WI38 (cell line): ENCODE data around the gene WNK4.

Experiments
- H3K4me3 ChIP-seq: 2 replicates; pipeline ENCODE4 v1.5.1; 2011; ENCODE audit warnings: low read depth, mild to moderate bottlenecking, control low read depth, low read length
- TF ChIP-seq, protein P1 (sequence below): IDR thresholded peaks from 2 replicates; pipeline ENCODE4 v1.5.1; 2012; ENCODE audit warnings: low read depth, mild to moderate bottlenecking, control low read depth, low read length

The WNK4 gene

DNA sequence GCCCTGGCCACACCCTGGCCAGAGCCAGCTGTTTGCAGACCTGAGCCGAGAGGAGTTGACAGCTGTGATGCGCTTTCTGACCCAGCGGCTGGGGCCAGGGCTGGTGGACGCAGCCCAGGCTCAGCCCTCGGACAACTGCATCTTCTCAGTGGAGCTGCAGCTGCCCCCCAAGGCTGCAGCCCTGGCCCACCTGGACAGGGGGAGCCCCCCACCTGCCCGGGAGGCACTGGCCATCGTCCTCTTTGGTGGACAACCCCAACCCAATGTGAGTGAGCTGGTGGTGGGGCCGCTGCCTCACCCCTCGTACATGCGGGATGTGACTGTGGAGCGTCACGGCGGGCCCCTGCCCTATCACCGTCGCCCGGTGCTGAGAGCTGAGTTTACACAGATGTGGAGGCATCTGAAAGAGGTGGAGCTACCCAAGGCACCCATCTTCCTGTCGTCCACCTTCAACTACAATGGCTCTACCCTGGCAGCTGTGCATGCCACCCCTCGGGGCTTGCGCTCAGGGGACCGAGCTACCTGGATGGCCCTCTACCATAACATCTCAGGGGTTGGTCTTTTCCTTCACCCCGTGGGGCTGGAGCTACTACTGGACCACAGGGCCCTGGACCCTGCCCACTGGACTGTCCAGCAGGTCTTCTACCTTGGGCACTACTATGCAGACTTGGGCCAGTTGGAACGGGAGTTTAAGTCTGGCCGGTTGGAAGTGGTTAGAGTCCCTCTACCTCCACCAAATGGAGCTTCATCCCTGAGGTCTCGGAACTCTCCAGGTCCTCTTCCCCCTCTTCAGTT, 64.5 kb downstream of the WNK4 start:
- TF ChIP-seq, protein P1, sequence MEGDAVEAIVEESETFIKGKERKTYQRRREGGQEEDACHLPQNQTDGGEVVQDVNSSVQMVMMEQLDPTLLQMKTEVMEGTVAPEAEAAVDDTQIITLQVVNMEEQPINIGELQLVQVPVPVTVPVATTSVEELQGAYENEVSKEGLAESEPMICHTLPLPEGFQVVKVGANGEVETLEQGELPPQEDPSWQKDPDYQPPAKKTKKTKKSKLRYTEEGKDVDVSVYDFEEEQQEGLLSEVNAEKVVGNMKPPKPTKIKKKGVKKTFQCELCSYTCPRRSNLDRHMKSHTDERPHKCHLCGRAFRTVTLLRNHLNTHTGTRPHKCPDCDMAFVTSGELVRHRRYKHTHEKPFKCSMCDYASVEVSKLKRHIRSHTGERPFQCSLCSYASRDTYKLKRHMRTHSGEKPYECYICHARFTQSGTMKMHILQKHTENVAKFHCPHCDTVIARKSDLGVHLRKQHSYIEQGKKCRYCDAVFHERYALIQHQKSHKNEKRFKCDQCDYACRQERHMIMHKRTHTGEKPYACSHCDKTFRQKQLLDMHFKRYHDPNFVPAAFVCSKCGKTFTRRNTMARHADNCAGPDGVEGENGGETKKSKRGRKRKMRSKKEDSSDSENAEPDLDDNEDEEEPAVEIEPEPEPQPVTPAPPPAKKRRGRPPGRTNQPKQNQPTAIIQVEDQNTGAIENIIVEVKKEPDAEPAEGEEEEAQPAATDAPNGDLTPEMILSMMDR = no peak
- H3K4me3 ChIP-seq = no peak overlapping the region

DNA sequence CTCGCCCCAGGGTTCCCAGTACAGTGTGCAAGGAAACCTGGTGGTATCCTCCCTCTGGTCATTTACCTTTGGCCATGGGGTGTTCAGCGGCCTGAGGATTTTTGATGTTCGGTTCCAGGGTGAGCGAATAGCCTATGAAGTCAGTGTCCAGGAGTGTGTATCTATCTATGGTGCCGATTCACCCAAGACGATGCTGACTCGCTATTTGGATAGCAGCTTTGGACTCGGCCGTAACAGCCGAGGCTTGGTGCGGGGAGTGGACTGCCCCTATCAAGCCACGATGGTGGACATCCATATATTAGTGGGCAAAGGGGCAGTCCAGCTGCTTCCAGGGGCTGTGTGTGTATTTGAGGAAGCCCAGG, 65.1 kb downstream of the WNK4 start:
- H3K4me3 ChIP-seq = no peak overlapping the region
- TF ChIP-seq, protein P1 = no peak

DNA sequence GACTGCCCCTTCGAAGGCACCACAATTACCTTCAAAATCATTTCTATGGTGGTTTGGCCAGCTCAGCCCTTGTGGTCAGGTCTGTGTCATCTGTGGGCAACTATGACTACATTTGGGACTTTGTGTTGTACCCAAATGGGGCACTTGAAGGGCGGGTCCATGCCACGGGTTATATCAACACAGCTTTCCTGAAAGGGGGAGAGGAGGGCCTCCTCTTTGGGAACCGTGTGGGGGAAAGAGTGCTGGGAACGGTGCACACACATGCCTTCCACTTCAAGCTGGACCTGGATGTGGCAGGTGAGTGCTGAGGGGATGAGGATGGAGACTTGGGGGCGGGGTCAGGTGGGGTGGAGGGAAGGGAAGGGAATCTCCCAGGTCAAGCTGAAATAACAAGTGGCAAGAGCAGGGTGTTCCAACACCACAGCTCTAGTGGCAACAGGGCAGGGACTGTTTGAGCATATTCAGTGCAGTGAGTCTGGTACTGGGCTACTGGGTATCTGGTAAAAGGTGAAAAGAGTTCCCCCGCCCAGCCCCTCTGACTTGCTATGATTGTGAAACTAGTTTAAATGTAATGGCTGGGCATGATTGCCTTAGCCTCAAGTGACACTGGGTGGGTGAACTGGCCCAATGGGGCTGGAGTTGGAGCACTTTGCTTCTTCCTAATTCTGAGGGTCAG, 65.6 kb downstream of the WNK4 start:
- H3K4me3 ChIP-seq = no peak overlapping the region
- TF ChIP-seq, protein P1 = no peak
